Large intestine (tissue), 3 donors: Measurements from ENCODE around the gene MCTP2. TPM values are rescaled to one million over a fixed set of nuclear protein-coding genes. Genes with fewer than 3 reads are reported as not detected.

Source experiments
- DNase-seq, 2 donors: peaks; one replicate each; pipeline versions ENCODE4 v3.0.0 to v3.0.0-alpha.2; 2013
- H3K27ac ChIP-seq: one replicate; pipeline ENCODE4 v1.5.1; 2013; ENCODE audit warnings: low read length
- H3K27me3 ChIP-seq: 2 replicates; pipeline ENCODE4 v1.6.1; 2013; ENCODE audit warnings: low read length; ENCODE audit not compliant: control insufficient read depth, insufficient read depth
- H3K36me3 ChIP-seq: 2 replicates; pipeline ENCODE4 v1.6.1; 2013; ENCODE audit warnings: low read length; ENCODE audit not compliant: control insufficient read depth, insufficient read depth
- H3K4me1 ChIP-seq: one replicate; pipeline ENCODE4 v1.6.1; 2013; ENCODE audit warnings: low read length; ENCODE audit not compliant: control insufficient read depth, insufficient read depth
- H3K4me3 ChIP-seq: one replicate; pipeline ENCODE4 v1.5.1; 2013; ENCODE audit warnings: low read length
- H3K9me3 ChIP-seq: one replicate; pipeline ENCODE4 v1.6.1; 2013; ENCODE audit warnings: mild to moderate bottlenecking, low read depth, low read length, moderate library complexity; ENCODE audit not compliant: control insufficient read depth
- WGBS: methylation state at CpG from one replicate; pipeline ENCODE4 v1.1.5; 2013; ENCODE audit warnings: low lambda C conversion rate; ENCODE audit not compliant: insufficient coverage; 5-methylcytosine and 5-hydroxymethylcytosine counted together
- polyA plus RNA-seq: library from polyadenylated mRNA; unstranded; fragments of 120-200 nt; gene quantifications from one replicate; pipeline ENCODE4 v1.2.1, GENCODE V29; 2013

Gene MCTP2
- polyA plus RNA-seq, 1 donor = 18.7 TPM

GRCh38 chr15:94351031-94351535 is 119.7 kb downstream of the MCTP2 start:
- H3K27me3 ChIP-seq = no peaks in the 10 kb centered on the region
- no peak for DNase-seq
- no peak overlapping the region for H3K27ac ChIP-seq
- no peaks in the 10 kb centered on the region for H3K9me3 ChIP-seq
- H3K4me1 ChIP-seq = no peaks in the 10 kb centered on the region
- 83% methylated on average over 1 of the region's 1 CpG for WGBS
- H3K4me3 ChIP-seq = no peak overlapping the region
- no peaks in the 10 kb centered on the region for H3K36me3 ChIP-seq

- DNase-seq = peak in 1 of 2 donors; percentile 21
- Histone ChIP-seq H3K27ac (no peak overlapping the region), H3K4me3 (no peak overlapping the region), H3K4me1 (no peaks in the 10 kb centered on the region), H3K27me3 (no peaks in the 10 kb centered on the region), H3K36me3 (no peaks in the 10 kb centered on the region), H3K9me3 (no peaks in the 10 kb centered on the region)
- WGBS = 100% methylated on average over 1 of the region's 11 CpGs
Observed at GRCh38 chr15:94352636-94353487, 121.5 kb downstream of the MCTP2 start.

DNA sequence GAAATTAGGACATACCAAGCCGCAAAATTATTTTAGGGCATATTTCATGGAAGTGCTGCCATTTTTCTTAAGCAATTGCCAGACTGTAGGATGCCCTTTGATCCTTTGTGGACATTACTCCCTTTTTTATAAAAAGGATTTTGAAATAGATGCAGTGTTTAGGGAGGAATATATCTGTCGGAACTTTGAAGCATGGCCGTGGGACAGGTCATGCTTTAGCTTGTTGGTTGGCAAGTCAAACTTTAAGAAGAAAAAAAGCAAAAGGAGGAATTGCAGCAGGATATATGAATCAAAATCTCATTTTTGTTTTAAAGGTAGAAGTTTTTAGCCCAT is 122.1 kb downstream of the MCTP2 start:
- peaks cover under 1% of the 10 kb centered on the region for H3K36me3 ChIP-seq
- H3K27me3 ChIP-seq = no peaks in the 10 kb centered on the region
- no peak for DNase-seq
- no peaks in the 10 kb centered on the region for H3K9me3 ChIP-seq
- 90% methylated on average over 3 of the region's 3 CpGs for WGBS
- no peaks in the 10 kb centered on the region for H3K4me1 ChIP-seq
- no peak overlapping the region for H3K27ac ChIP-seq
- no peak overlapping the region for H3K4me3 ChIP-seq

DNA sequence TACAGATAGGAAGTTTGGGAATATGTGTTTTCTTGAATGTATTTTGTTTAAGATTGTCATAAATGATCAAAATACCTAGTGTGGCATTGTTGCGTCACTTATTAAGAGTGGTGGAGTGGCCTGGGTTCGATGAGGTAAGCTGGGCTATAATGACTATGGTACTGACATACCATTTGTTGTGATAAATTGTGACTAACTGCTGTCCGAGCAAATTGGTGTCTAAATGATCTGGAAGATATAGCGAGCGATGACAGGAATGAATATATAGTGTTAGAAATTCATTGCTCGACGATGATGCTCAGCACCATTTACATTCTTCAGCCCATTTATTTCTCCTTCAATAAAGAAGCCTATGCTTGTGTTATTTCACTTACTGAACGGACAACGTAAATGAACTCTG is 123.3 kb downstream of the MCTP2 start:
- Histone ChIP-seq H3K27ac (no peak overlapping the region), H3K4me1 (no peaks in the 10 kb centered on the region), H3K4me3 (no peak overlapping the region), H3K27me3 (no peaks in the 10 kb centered on the region), H3K9me3 (no peaks in the 10 kb centered on the region), H3K36me3 (peaks cover 3% of the 10 kb centered on the region)
- 93% methylated on average over 3 of the region's 9 CpGs for WGBS
- DNase-seq = no peak

DNA sequence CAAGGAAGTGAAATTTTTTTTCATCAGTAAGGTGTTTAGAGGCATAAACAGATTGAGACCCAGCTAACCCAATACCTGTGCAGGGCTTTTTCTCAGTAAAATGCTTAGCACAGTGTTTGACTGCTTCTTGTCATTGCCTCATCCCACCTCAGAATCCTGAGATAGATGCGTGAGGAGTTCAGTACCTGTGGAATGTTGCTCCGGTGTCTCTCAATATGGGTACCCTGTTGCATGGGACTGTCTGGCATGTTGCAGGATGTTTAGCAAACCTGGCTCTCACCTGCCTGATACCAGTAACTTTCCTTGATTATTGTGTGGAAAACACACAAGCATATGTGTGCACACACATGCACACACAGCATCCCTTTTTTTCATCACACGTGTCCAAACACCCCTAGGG is 128.4 kb downstream of the MCTP2 start:
- no peak for DNase-seq
- no peaks in the 10 kb centered on the region for H3K4me1 ChIP-seq
- 100% methylated on average over 1 of the region's 3 CpGs for WGBS
- H3K36me3 ChIP-seq = peaks cover 7% of the 10 kb centered on the region
- H3K4me3 ChIP-seq = no peak overlapping the region
- H3K27ac ChIP-seq = no peak overlapping the region
- no peaks in the 10 kb centered on the region for H3K9me3 ChIP-seq
- no peaks in the 10 kb centered on the region for H3K27me3 ChIP-seq

DNA sequence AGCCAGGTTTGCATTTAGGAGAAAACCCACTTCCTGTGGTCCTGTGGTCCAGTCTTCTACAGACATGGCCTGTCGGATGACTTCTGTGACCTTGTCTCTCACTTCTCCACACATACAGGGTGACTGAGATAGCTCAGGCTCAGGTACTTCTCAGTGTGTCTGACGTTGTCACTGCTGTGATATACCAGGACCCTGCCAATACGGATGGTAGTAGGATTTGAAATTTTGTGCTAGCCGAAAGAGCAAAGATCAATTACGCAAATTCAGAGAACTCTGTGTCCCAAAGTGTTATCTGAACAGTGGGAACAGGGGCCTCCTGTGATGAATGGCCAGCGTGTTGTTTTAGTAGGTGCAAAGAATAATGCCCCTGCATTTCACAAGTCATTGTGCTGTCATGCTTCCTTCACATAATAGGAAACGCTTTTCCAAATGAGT is 128.9 kb downstream of the MCTP2 start:
- WGBS = no CpG with 5 or more reads among the region's 7 CpGs

GRCh38 chr15:94362385-94363092 is 131.2 kb downstream of the MCTP2 start:
- 100% methylated on average over 1 of the region's 4 CpGs for WGBS

More for the DNA sequence above, 128.9 kb downstream of the MCTP2 start:
- Histone ChIP-seq H3K9me3 (no peaks in the 10 kb centered on the region), H3K36me3 (peaks cover 7% of the 10 kb centered on the region), H3K4me3 (no peak overlapping the region), H3K27ac (no peak overlapping the region), H3K27me3 (no peaks in the 10 kb centered on the region), H3K4me1 (no peaks in the 10 kb centered on the region)
- DNase-seq = no peak

GRCh38 chr15:94363382-94363781 is 132.0 kb downstream of the MCTP2 start:
- Histone ChIP-seq H3K4me3 (no peak overlapping the region), H3K27ac (no peak overlapping the region), H3K9me3 (no peaks in the 10 kb centered on the region), H3K4me1 (no peaks in the 10 kb centered on the region), H3K36me3 (peaks cover 8% of the 10 kb centered on the region), H3K27me3 (no peaks in the 10 kb centered on the region)
- no peak for DNase-seq
- no CpG with 5 or more reads among the region's 4 CpGs for WGBS

More at GRCh38 chr15:94362385-94363092, 131.2 kb downstream of the MCTP2 start:
- DNase-seq = no peak
- Histone ChIP-seq H3K4me1 (no peaks in the 10 kb centered on the region), H3K36me3 (peaks cover 7% of the 10 kb centered on the region), H3K9me3 (no peaks in the 10 kb centered on the region), H3K4me3 (no peak overlapping the region), H3K27me3 (no peaks in the 10 kb centered on the region), H3K27ac (no peak overlapping the region)

GRCh38 chr15:94366781-94367180 is 135.4 kb downstream of the MCTP2 start:
- peaks cover 2% of the 10 kb centered on the region for H3K36me3 ChIP-seq
- DNase-seq = no peak
- no peaks in the 10 kb centered on the region for H3K4me1 ChIP-seq
- 87% methylated on average over 4 of the region's 4 CpGs for WGBS
- H3K27me3 ChIP-seq = no peaks in the 10 kb centered on the region
- H3K4me3 ChIP-seq = no peak overlapping the region
- no peaks in the 10 kb centered on the region for H3K9me3 ChIP-seq
- H3K27ac ChIP-seq = no peak overlapping the region

DNA sequence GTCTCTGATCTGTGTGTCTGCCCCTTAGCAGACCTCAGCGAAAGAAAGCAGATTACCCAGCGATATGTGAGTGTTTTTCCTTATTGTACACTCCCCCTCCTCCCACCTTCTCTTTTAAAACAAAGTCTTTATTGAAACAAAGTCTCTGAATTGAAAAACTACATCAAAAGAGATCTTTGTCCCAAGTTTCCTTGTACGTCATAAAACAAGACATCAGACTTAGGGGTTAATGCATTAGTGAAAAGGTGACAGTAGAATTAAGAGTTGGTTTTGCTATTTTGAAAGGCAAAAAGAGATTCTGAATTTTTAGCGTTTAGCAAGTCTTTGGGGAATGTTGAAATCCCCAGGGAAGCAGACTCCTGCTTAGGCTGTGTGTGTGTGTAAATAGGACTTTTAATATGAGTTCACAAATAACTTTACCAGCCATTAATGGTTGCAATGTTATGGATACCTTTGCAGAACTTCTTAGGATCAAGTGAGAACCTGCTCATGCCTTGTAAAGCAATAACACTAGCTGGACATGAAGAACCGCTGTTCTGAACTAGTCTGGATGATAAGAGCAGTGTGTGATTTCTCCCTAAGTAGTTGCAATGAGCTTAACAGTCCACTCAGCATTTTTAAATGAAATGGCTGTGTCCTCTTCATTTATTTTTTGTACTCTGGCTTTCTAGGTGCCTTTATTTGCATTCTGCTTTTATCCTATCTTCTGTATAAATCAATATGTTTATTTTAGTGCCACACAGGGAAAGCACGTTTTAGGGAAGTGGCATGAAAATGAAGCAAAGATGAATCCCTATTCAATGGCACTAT is 136.6 kb downstream of the MCTP2 start:
- 90% methylated on average over 3 of the region's 6 CpGs for WGBS
- no peak overlapping the region for H3K4me3 ChIP-seq
- H3K27ac ChIP-seq = no peak overlapping the region
- no peaks in the 10 kb centered on the region for H3K9me3 ChIP-seq
- H3K27me3 ChIP-seq = no peaks in the 10 kb centered on the region
- H3K4me1 ChIP-seq = no peaks in the 10 kb centered on the region
- peaks cover 6% of the 10 kb centered on the region for H3K36me3 ChIP-seq
- no peak for DNase-seq
